WTC11 (cell line): ENCODE results near the gene C1D.

Source experiments
- ZNF232 ChIP-seq: sonication (generic); formaldehyde crosslinking; IDR thresholded peaks from 2 replicates; pipeline ENCODE4 v1.8.0; 2022; ENCODE audit warnings: mild to moderate bottlenecking, missing genetic modification reagents
- TF ChIP-seq, protein P1 (sequence below): fragments of 200-600 bp; IDR thresholded peaks from 2 replicates; pipeline ENCODE4 v1.8.0; 2022; ENCODE audit warnings: antibody characterized with exemption
- TF ChIP-seq, protein P2 (sequence below): sonication (generic); formaldehyde crosslinking; IDR thresholded peaks from 2 replicates; pipeline ENCODE4 v1.8.0; 2023; ENCODE audit warnings: mild to moderate bottlenecking, missing genetic modification reagents

DNA sequence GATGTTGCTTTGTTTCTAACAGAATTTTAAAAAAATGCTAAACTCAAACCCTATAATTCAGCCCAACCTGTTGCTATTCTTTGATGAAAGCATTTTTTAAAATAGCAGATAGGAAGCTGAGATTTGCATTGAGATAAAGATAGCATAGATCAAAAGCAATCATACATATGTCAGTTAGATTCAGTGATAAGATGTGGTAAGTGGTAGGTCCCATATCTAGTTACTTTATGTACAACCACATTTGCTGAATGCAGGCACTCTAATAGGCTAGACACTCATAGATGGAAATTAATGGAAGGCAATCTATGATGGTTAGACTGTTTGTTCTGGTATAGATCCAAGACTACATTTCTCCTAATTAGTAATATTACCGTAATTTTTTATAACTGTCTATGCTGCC lies 27.2 kb upstream of the C1D start:
- TF ChIP-seq, protein P1, sequence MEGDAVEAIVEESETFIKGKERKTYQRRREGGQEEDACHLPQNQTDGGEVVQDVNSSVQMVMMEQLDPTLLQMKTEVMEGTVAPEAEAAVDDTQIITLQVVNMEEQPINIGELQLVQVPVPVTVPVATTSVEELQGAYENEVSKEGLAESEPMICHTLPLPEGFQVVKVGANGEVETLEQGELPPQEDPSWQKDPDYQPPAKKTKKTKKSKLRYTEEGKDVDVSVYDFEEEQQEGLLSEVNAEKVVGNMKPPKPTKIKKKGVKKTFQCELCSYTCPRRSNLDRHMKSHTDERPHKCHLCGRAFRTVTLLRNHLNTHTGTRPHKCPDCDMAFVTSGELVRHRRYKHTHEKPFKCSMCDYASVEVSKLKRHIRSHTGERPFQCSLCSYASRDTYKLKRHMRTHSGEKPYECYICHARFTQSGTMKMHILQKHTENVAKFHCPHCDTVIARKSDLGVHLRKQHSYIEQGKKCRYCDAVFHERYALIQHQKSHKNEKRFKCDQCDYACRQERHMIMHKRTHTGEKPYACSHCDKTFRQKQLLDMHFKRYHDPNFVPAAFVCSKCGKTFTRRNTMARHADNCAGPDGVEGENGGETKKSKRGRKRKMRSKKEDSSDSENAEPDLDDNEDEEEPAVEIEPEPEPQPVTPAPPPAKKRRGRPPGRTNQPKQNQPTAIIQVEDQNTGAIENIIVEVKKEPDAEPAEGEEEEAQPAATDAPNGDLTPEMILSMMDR: no peak
- TF ChIP-seq ZNF232 (CRISPR knock-in tag): no peak
- TF ChIP-seq, protein P2, sequence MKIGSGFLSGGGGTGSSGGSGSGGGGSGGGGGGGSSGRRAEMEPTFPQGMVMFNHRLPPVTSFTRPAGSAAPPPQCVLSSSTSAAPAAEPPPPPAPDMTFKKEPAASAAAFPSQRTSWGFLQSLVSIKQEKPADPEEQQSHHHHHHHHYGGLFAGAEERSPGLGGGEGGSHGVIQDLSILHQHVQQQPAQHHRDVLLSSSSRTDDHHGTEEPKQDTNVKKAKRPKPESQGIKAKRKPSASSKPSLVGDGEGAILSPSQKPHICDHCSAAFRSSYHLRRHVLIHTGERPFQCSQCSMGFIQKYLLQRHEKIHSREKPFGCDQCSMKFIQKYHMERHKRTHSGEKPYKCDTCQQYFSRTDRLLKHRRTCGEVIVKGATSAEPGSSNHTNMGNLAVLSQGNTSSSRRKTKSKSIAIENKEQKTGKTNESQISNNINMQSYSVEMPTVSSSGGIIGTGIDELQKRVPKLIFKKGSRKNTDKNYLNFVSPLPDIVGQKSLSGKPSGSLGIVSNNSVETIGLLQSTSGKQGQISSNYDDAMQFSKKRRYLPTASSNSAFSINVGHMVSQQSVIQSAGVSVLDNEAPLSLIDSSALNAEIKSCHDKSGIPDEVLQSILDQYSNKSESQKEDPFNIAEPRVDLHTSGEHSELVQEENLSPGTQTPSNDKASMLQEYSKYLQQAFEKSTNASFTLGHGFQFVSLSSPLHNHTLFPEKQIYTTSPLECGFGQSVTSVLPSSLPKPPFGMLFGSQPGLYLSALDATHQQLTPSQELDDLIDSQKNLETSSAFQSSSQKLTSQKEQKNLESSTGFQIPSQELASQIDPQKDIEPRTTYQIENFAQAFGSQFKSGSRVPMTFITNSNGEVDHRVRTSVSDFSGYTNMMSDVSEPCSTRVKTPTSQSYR (CRISPR knock-in tag): no peak
